HPDE6-E6E7 (cell line): ENCODE measurements around the gene FARP1.

Source experiments
- DNase-seq: peaks from one replicate; pipeline ENCODE4 v3.0.0; 2011; ENCODE audit warnings: missing footprints; ENCODE audit errors: extremely low spot score

The FARP1 gene

GRCh38 chr13:98420554-98421175 lies 277.8 kb downstream of the FARP1 start:
- no peak for DNase-seq

- no peak for DNase-seq
Measured at GRCh38 chr13:98422046-98422445, 279.2 kb downstream of the FARP1 start.

- DNase-seq = no peak
Measured at GRCh38 chr13:98423417-98423816, 280.5 kb downstream of the FARP1 start.

GRCh38 chr13:98427331-98427995 lies 284.6 kb downstream of the FARP1 start:
- DNase-seq = no peak

GRCh38 chr13:98428256-98428966 lies 285.5 kb downstream of the FARP1 start:
- DNase-seq = no peak

GRCh38 chr13:98429081-98429480 lies 286.2 kb downstream of the FARP1 start:
- no peak for DNase-seq

GRCh38 chr13:98429531-98429930 lies 286.6 kb downstream of the FARP1 start:
- no peak for DNase-seq

GRCh38 chr13:98429977-98430736 lies 287.3 kb downstream of the FARP1 start:
- DNase-seq = no peak

- DNase-seq = no peak
Measured at GRCh38 chr13:98432638-98433037, 289.7 kb downstream of the FARP1 start.

- no peak for DNase-seq
Measured at GRCh38 chr13:98433654-98434053, 290.8 kb downstream of the FARP1 start.

GRCh38 chr13:98434060-98434459 lies 291.2 kb downstream of the FARP1 start:
- DNase-seq = no peak

- DNase-seq = no peak
Measured at GRCh38 chr13:98435376-98435775, 292.5 kb downstream of the FARP1 start.

- DNase-seq = no peak
Measured at GRCh38 chr13:98436233-98436910, 293.5 kb downstream of the FARP1 start.

- DNase-seq = no peak
Measured at GRCh38 chr13:98438246-98439125, 295.6 kb downstream of the FARP1 start.

GRCh38 chr13:98439126-98439828 lies 296.4 kb downstream of the FARP1 start:
- no peak for DNase-seq

GRCh38 chr13:98439896-98440295 lies 297.0 kb downstream of the FARP1 start:
- no peak for DNase-seq

- DNase-seq = no peak
Measured at GRCh38 chr13:98440390-98441055, 297.6 kb downstream of the FARP1 start.

- DNase-seq = no peak
Measured at GRCh38 chr13:98441056-98441676, 298.3 kb downstream of the FARP1 start.
